Measurements from ENCODE around the gene C4A. TPM values are rescaled to one million over a fixed set of nuclear protein-coding genes. Genes with fewer than 3 reads are reported as not detected.
"Not testable (repeated sequence)": the region's sequence is repeated elsewhere in the genome, so short reads cannot be mapped to it uniquely, and the experiment has no call there.

C4A gene
- total RNA-seq, 2 experiments from 2014 or later, result 2.8 to 3.2 TPM

GRCh38 chr6:32046450-32047083 lies 64.7 kb downstream of the C4A start:
- H3K36me3 Mint-ChIP-seq (ENCODE audit: low read depth), result no peaks in the 10 kb centered on the region
- TF ChIP-seq CTCF (IDR thresholded peaks at IDR 0.05), result no peak
- DNase-seq, result no peak
- no peak for ATAC-seq
- no peak overlapping the region for H3K27ac Mint-ChIP-seq
- H3K27me3 Mint-ChIP-seq, result peaks cover 3% of the 10 kb centered on the region
- no peak overlapping the region for H3K4me3 Mint-ChIP-seq
- CTCF ChIA-PET, result interaction anchor here (0.7 to 1.0 kb wide), 2 partner anchors 8 to 43 kb away, joined by 3 read pairs; no protein-coding TSS in a partner anchor
- POLR2A ChIA-PET, result interaction anchor here (0.7 to 0.8 kb wide), 2 partner anchors 26 to 110 kb away, joined by 3 read pairs; no protein-coding TSS in a partner anchor
- no peaks in the 10 kb centered on the region for H3K4me1 Mint-ChIP-seq (ENCODE audit: low read depth)
- no peaks in the 10 kb centered on the region for H3K9me3 Mint-ChIP-seq
- intact Hi-C loops (cut with micrococcal nuclease), result no loop called here

GRCh38 chr6:32047084-32047478 lies 65.2 kb downstream of the C4A start:
- ChIA-PET POLR2A (interaction anchor here (0.7 kb wide), 1 partner anchor 111 kb away, joined by 3 read pairs; no protein-coding TSS in a partner anchor), CTCF (interaction anchor here (1.1 to 1.9 kb wide), 4 partner anchors 16 to 105 kb away, joined by 3 to 7 read pairs (median 4); partner anchors contain the start of gene PRRT1)
- intact Hi-C loops (cut with micrococcal nuclease), result no loop called here
- no peaks in the 10 kb centered on the region for H3K9me3 Mint-ChIP-seq
- no peak overlapping the region for H3K27ac Mint-ChIP-seq
- no peak overlapping the region for H3K4me3 Mint-ChIP-seq
- ATAC-seq (no peak), DNase-seq (no peak)
- no peak for TF ChIP-seq CTCF (IDR thresholded peaks at IDR 0.05)
- no peaks in the 10 kb centered on the region for H3K4me1 Mint-ChIP-seq (ENCODE audit: low read depth)
- no peaks in the 10 kb centered on the region for H3K36me3 Mint-ChIP-seq (ENCODE audit: low read depth)
- H3K27me3 Mint-ChIP-seq, result peaks cover 3% of the 10 kb centered on the region

GRCh38 chr6:32047539-32047854 lies 65.6 kb downstream of the C4A start:
- Mint-ChIP-seq H3K9me3 (no peaks in the 10 kb centered on the region), H3K36me3 (ENCODE audit: low read depth) (no peaks in the 10 kb centered on the region), H3K4me3 (no peak overlapping the region), H3K4me1 (ENCODE audit: low read depth) (no peaks in the 10 kb centered on the region), H3K27ac (no peak overlapping the region), H3K27me3 (peaks cover 3% of the 10 kb centered on the region)
- no peak for TF ChIP-seq CTCF (IDR thresholded peaks at IDR 0.05)
- CTCF ChIA-PET, result interaction anchor here (0.8 to 1.9 kb wide), 9 partner anchors 16 to 108 kb away, joined by 3 to 7 read pairs (median 3); partner anchors contain the start of gene PRRT1
- no peak for ATAC-seq
- intact Hi-C loops (cut with micrococcal nuclease), result no loop called here
- POLR2A ChIA-PET, result no interaction called here
- DNase-seq, result no peak

- Mint-ChIP-seq H3K9me3 (no peaks in the 10 kb centered on the region), H3K27ac (no peak overlapping the region), H3K27me3 (peaks cover 3% of the 10 kb centered on the region), H3K36me3 (ENCODE audit: low read depth) (no peaks in the 10 kb centered on the region), H3K4me1 (ENCODE audit: low read depth) (no peaks in the 10 kb centered on the region), H3K4me3 (no peak overlapping the region)
- TF ChIP-seq CTCF (IDR thresholded peaks at IDR 0.05), result peak; percentile 98
- ATAC-seq (peak; percentile 91), DNase-seq (peak; percentile 72)
- intact Hi-C loops (cut with micrococcal nuclease), result no loop called here
- CTCF ChIA-PET, result interaction anchor here (0.8 to 1.9 kb wide), 10 partner anchors 15 to 109 kb away, joined by 3 to 7 read pairs (median 3); partner anchors contain the start of gene PRRT1
- POLR2A ChIA-PET, result no interaction called here
Observed at GRCh38 chr6:32047855-32048766, 66.3 kb downstream of the C4A start.

GRCh38 chr6:32049149-32049548 lies 67.3 kb downstream of the C4A start:
- H3K4me1 Mint-ChIP-seq (ENCODE audit: low read depth); H3K27ac Mint-ChIP-seq; intact Hi-C loops (cut with micrococcal nuclease); ATAC-seq; H3K9me3 Mint-ChIP-seq; H3K36me3 Mint-ChIP-seq (ENCODE audit: low read depth); DNase-seq; H3K4me3 Mint-ChIP-seq; H3K27me3 Mint-ChIP-seq; POLR2A ChIA-PET: not testable (repeated sequence)
- CTCF ChIA-PET, result interaction anchor here (0.8 kb wide), 1 partner anchor 70 kb away, joined by 3 read pairs; no protein-coding TSS in a partner anchor

GRCh38 chr6:32049736-32050135 lies 67.9 kb downstream of the C4A start:
- intact Hi-C loops (cut with micrococcal nuclease); H3K36me3 Mint-ChIP-seq (ENCODE audit: low read depth); DNase-seq; H3K4me3 Mint-ChIP-seq; H3K27me3 Mint-ChIP-seq; H3K9me3 Mint-ChIP-seq; CTCF ChIA-PET; POLR2A ChIA-PET; ATAC-seq; H3K27ac Mint-ChIP-seq; H3K4me1 Mint-ChIP-seq (ENCODE audit: low read depth): not testable (repeated sequence)
